HG02840 (cell line): ENCODE measurements around the gene ASL.
"Not testable (repeated sequence)": the region's sequence is repeated elsewhere in the genome, so short reads cannot be mapped to it uniquely, and the experiment has no call there.

Source experiments
- ATAC-seq: cut with Tn5 transposase; IDR thresholded peaks from one replicate; pipeline ENCODE4 v1.9.1; 2021; ENCODE audit warnings: mild to moderate bottlenecking, moderate library complexity, moderate number of reproducible peaks; ENCODE audit not compliant: unreplicated experiment, low FRiP score

Gene ASL

GRCh38 chr7:66072208-66072607 lies 3.4 kb upstream of the ASL start:
- ATAC-seq = not testable (repeated sequence)

- ATAC-seq = no peak
Observed at GRCh38 chr7:66076462-66077329, 1.1 kb downstream of the ASL start.

- no peak for ATAC-seq
Observed at GRCh38 chr7:66078067-66078466, 2.4 kb downstream of the ASL start.

- no peak for ATAC-seq
Observed at GRCh38 chr7:66082083-66082482, 6.5 kb downstream of the ASL start.

- no peak for ATAC-seq
Observed at GRCh38 chr7:66082886-66083415, 7.3 kb downstream of the ASL start.

- no peak for ATAC-seq
Observed at GRCh38 chr7:66083677-66084076, 8.1 kb downstream of the ASL start.

GRCh38 chr7:66088861-66089838 lies 13.5 kb downstream of the ASL start:
- no peak for ATAC-seq

- ATAC-seq = no peak
Observed at GRCh38 chr7:66092654-66093053, 17.0 kb downstream of the ASL start.

- ATAC-seq = no peak
Observed at GRCh38 chr7:66095010-66095409, 19.4 kb downstream of the ASL start.

GRCh38 chr7:66099232-66099550 lies 23.6 kb downstream of the ASL start:
- ATAC-seq = no peak

- peak; percentile 71 for ATAC-seq
Observed at GRCh38 chr7:66099551-66100407, 24.2 kb downstream of the ASL start.

GRCh38 chr7:66100408-66101050 lies 24.9 kb downstream of the ASL start:
- ATAC-seq = no peak

GRCh38 chr7:66102168-66102567 lies 26.5 kb downstream of the ASL start:
- ATAC-seq = not testable (repeated sequence)

- ATAC-seq = not testable (repeated sequence)
Observed at GRCh38 chr7:66103994-66104393, 28.4 kb downstream of the ASL start.

- no peak for ATAC-seq
Observed at GRCh38 chr7:66105263-66105748, 29.7 kb downstream of the ASL start.

GRCh38 chr7:66108410-66108809 lies 32.8 kb downstream of the ASL start:
- ATAC-seq = not testable (repeated sequence)

- ATAC-seq = no peak
Observed at GRCh38 chr7:66110856-66111255, 35.2 kb downstream of the ASL start.

GRCh38 chr7:66114743-66115649 lies 39.4 kb downstream of the ASL start, which contains the start of gene CRCP:
Gene CRCP (plus strand): TSS chr7:66114847. CDS start chr7:66114963, 116 bp downstream.
- peak; percentile 89 for ATAC-seq
